Left ventricle myocardium inferior (tissue), 1 donor: ENCODE measurements around the gene CHD6. TPM values are rescaled to one million over a fixed set of nuclear protein-coding genes. Genes with fewer than 3 reads are reported as not detected.
A peak's percentile ranks its signal among the peaks of the same experiment; 100 is the strongest.

Experiments used
- DNase-seq: peaks from one replicate; pipeline ENCODE4 v3.0.0-alpha.2; 2020
- H3K27ac ChIP-seq: fragments of 200-600 bp; replicated peaks from 2 replicates; pipeline ENCODE4 v1.8.0; 2021
- H3K27me3 ChIP-seq: fragments of 200-600 bp; 2 replicates; pipeline ENCODE4 v1.8.0; 2021; ENCODE audit warnings: low read depth
- H3K36me3 ChIP-seq: fragments of 200-600 bp; 2 replicates; pipeline ENCODE4 v1.8.0; 2021
- H3K4me1 ChIP-seq: fragments of 200-600 bp; 2 replicates; pipeline ENCODE4 v1.8.0; 2021
- H3K4me3 ChIP-seq: fragments of 200-600 bp; 2 replicates; pipeline ENCODE4 v1.8.0; 2021; ENCODE audit warnings: mild to moderate bottlenecking, moderate library complexity
- H3K9me3 ChIP-seq: fragments of 200-600 bp; replicated peaks from 2 replicates; pipeline ENCODE4 v1.8.0; 2021
- intact Hi-C: fragments of 100-400 bp; cut with micrococcal nuclease; formaldehyde crosslinking; loops from one replicate; pipeline ENCODE4 v1.11.0; 2022
- total RNA-seq: library from RNA; stranded (reverse); fragmentation: NEBNext Ultra II Directional; extraction: Animal tissue kit (Norgen Biotek cat#: 25700); gene quantifications from one replicate; pipeline ENCODE4 v1.2.1, GENCODE V29; 2021
- TF ChIP-seq, protein P1 (sequence below): fragments of 200-600 bp; IDR thresholded peaks from 2 replicates; pipeline ENCODE4 v1.8.0; 2021; ENCODE audit warnings: antibody characterized with exemption, mild to moderate bottlenecking, borderline replicate concordance
- donor health status: DM: no; HTN: yes; CAD: no; lungs with severe emphysema.

The CHD6 gene
- total RNA-seq, 1 donor from 2014 or later: 38.9 TPM

DNA sequence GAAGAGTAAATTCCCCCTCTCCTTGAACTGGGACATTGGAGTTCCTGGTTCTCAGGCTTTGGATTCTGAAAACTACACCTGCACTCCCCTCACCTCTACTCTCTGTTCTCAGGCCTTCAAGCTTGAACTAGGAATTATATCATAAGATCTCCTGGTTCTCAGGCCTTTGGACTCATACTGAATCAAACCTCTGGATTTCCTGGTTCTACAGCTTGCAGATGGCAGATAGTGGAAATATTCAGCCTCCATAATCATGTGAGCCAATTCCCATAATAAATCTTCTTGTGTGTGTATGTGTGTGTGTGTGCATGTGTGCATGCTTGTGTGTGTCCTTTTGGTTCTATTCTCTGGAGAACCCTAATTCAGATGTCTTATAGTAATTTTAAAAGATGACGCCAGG, 12.7 kb upstream of the CHD6 start:
- Histone ChIP-seq H3K27ac (no peak overlapping the region), H3K36me3 (no peaks in the 10 kb centered on the region), H3K27me3 (peaks cover 5% of the 10 kb centered on the region), H3K4me3 (no peak overlapping the region), H3K9me3 (no peaks in the 10 kb centered on the region), H3K4me1 (no peaks in the 10 kb centered on the region)
- TF ChIP-seq, protein P1, sequence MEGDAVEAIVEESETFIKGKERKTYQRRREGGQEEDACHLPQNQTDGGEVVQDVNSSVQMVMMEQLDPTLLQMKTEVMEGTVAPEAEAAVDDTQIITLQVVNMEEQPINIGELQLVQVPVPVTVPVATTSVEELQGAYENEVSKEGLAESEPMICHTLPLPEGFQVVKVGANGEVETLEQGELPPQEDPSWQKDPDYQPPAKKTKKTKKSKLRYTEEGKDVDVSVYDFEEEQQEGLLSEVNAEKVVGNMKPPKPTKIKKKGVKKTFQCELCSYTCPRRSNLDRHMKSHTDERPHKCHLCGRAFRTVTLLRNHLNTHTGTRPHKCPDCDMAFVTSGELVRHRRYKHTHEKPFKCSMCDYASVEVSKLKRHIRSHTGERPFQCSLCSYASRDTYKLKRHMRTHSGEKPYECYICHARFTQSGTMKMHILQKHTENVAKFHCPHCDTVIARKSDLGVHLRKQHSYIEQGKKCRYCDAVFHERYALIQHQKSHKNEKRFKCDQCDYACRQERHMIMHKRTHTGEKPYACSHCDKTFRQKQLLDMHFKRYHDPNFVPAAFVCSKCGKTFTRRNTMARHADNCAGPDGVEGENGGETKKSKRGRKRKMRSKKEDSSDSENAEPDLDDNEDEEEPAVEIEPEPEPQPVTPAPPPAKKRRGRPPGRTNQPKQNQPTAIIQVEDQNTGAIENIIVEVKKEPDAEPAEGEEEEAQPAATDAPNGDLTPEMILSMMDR: no peak
- no peak for DNase-seq
- intact Hi-C loops: no loop called here

GRCh38 chr20:41627611-41628244, 9.6 kb upstream of the CHD6 start:
- no peaks in the 10 kb centered on the region for H3K36me3 ChIP-seq
- intact Hi-C loops: no loop called here
- H3K9me3 ChIP-seq: no peaks in the 10 kb centered on the region
- TF ChIP-seq, protein P1: no peak
- no peaks in the 10 kb centered on the region for H3K4me1 ChIP-seq
- H3K27ac ChIP-seq: no peak overlapping the region
- no peak overlapping the region for H3K4me3 ChIP-seq
- DNase-seq: no peak
- H3K27me3 ChIP-seq: no peaks in the 10 kb centered on the region

DNA sequence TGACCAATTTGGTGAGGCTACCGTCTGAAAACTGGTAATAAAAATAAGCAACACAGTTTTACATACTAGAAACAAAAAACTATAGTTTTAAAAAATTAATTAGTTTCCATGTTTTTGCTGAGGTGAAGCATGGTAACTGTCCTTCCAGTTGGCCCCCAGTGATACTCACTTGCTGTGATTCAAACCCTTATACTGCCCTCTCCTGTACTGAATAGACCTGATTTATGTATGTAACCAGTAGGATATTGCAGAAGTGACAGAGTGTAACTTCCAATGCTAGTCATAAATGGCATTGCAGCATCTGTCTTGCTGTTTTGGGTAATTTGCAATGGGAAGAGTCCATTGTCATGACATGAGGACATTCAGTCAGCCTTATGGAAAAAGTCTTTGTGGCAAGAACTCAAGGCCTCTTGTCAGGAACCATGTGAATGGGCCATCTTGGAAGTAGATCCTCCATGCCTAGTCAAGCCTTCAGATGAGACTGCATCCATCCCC, 8.9 kb upstream of the CHD6 start:
- intact Hi-C loops: no loop called here
- Histone ChIP-seq H3K9me3 (no peaks in the 10 kb centered on the region), H3K4me1 (no peaks in the 10 kb centered on the region), H3K27ac (no peak overlapping the region), H3K27me3 (no peaks in the 10 kb centered on the region), H3K36me3 (no peaks in the 10 kb centered on the region), H3K4me3 (no peak overlapping the region)
- no peak for DNase-seq
- TF ChIP-seq, protein P1: peak; percentile 10

- Histone ChIP-seq H3K9me3 (no peaks in the 10 kb centered on the region), H3K36me3 (no peaks in the 10 kb centered on the region), H3K27ac (no peak overlapping the region), H3K4me3 (no peak overlapping the region), H3K27me3 (no peaks in the 10 kb centered on the region), H3K4me1 (peaks cover 7% of the 10 kb centered on the region)
- intact Hi-C loops: no loop called here
- no peak for DNase-seq
- TF ChIP-seq, protein P1: no peak
Measured at GRCh38 chr20:41623625-41624375, 5.6 kb upstream of the CHD6 start.

GRCh38 chr20:41622584-41622983, 4.4 kb upstream of the CHD6 start:
- intact Hi-C loops: no loop called here
- no peaks in the 10 kb centered on the region for H3K27me3 ChIP-seq
- no peaks in the 10 kb centered on the region for H3K36me3 ChIP-seq
- no peaks in the 10 kb centered on the region for H3K9me3 ChIP-seq
- H3K4me1 ChIP-seq: peaks cover 9% of the 10 kb centered on the region
- no peak for DNase-seq
- TF ChIP-seq, protein P1: no peak
- no peak overlapping the region for H3K4me3 ChIP-seq
- no peak overlapping the region for H3K27ac ChIP-seq
